Ammon's horn (tissue), 1 donor: ENCODE data around the gene ORC1.

Source experiments
- DNase-seq: peaks from one replicate; pipeline ENCODE4 v3.0.0-alpha.2; 2016; ENCODE audit warnings: low spot score

The ORC1 gene

GRCh38 chr1:52404116-52404974, at the start of gene ORC1, which contains the start of gene PRPF38A:
Gene ORC1, minus strand, starts transcription at chr1:52404423. Its CDS starts 2,200 bp downstream, at chr1:52402223.
Gene PRPF38A, plus strand, starts transcription at chr1:52404602. Its CDS starts 148 bp downstream, at chr1:52404750.
- peak; percentile 99 for DNase-seq

GRCh38 chr1:52444463-52444862, 40.2 kb upstream of the ORC1 start:
- no peak for DNase-seq

- no peak for DNase-seq
Measured at GRCh38 chr1:52439976-52440375, 35.8 kb upstream of the ORC1 start.

GRCh38 chr1:52436817-52437216, 32.6 kb upstream of the ORC1 start:
- DNase-seq, result no peak

- DNase-seq, result no peak
Measured at GRCh38 chr1:52435650-52436049, 31.4 kb upstream of the ORC1 start.

- DNase-seq, result no peak
Measured at GRCh38 chr1:52435211-52435610, 31.0 kb upstream of the ORC1 start.

- no peak for DNase-seq
Measured at GRCh38 chr1:52432807-52433206, 28.6 kb upstream of the ORC1 start.

GRCh38 chr1:52427152-52427551, 22.9 kb upstream of the ORC1 start:
- no peak for DNase-seq

GRCh38 chr1:52426371-52426770, 22.1 kb upstream of the ORC1 start:
- DNase-seq, result no peak

GRCh38 chr1:52424813-52425212, 20.6 kb upstream of the ORC1 start:
- no peak for DNase-seq

- DNase-seq, result no peak
Measured at GRCh38 chr1:52424231-52424636, 20.0 kb upstream of the ORC1 start.

- DNase-seq, result no peak
Measured at GRCh38 chr1:52423771-52424170, 19.5 kb upstream of the ORC1 start.

GRCh38 chr1:52423055-52423454, 18.8 kb upstream of the ORC1 start:
- DNase-seq, result no peak

- no peak for DNase-seq
Measured at GRCh38 chr1:52420713-52421112, 16.5 kb upstream of the ORC1 start.

GRCh38 chr1:52416811-52417210, 12.6 kb upstream of the ORC1 start:
- DNase-seq, result no peak

GRCh38 chr1:52414942-52415341, 10.7 kb upstream of the ORC1 start:
- DNase-seq, result no peak

- no peak for DNase-seq
Measured at GRCh38 chr1:52413410-52413989, 9.3 kb upstream of the ORC1 start.

GRCh38 chr1:52404975-52405338, 734 bp upstream of the ORC1 start:
- no peak for DNase-seq

GRCh38 chr1:52403566-52404115, 582 bp downstream of the ORC1 start:
- no peak for DNase-seq

GRCh38 chr1:52402860-52403240, 1.4 kb downstream of the ORC1 start:
- DNase-seq, result no peak

GRCh38 chr1:52400131-52400530, 4.1 kb downstream of the ORC1 start:
- no peak for DNase-seq

GRCh38 chr1:52399629-52400028, 4.6 kb downstream of the ORC1 start:
- DNase-seq, result no peak

- no peak for DNase-seq
Measured at GRCh38 chr1:52393174-52393573, 11.0 kb downstream of the ORC1 start.
